SK-N-SH treated with all-trans-retinoic acid at 6 μM for 48 hours (cell line): ENCODE results near the gene TNS1.

ENCODE experiments used
- ATAC-seq: fragments of 200-7000 bp; cut with Tn5 transposase; 3 replicates; pipeline ENCODE4 v1.9.1; 2020; ENCODE audit warnings: mild to moderate bottlenecking, moderate library complexity
- BACH2 ChIP-seq: fragments of 250-450 bp; sonication (Bioruptor Pico); IDR thresholded peaks from 2 replicates; pipeline ENCODE4 v1.9.0; 2021; ENCODE audit warnings: mild to moderate bottlenecking, borderline replicate concordance
- CSDC2 ChIP-seq: fragments of 250-450 bp; sonication (Bioruptor Pico); IDR thresholded peaks from 2 replicates; pipeline ENCODE4 v1.5.0; 2020; ENCODE audit warnings: mild to moderate bottlenecking, moderate library complexity
- ESRRG ChIP-seq: fragments of 250-450 bp; sonication (Bioruptor Pico); IDR thresholded peaks from 2 replicates; pipeline ENCODE4 v1.6.1; 2021; ENCODE audit warnings: mild to moderate bottlenecking
- ISL1 ChIP-seq: fragments of 250-450 bp; sonication (Bioruptor Pico); IDR thresholded peaks from 2 replicates; pipeline ENCODE4 v2.1.2; 2022; ENCODE audit warnings: mild to moderate bottlenecking, moderate library complexity
- OSR1 ChIP-seq: fragments of 250-450 bp; sonication (Bioruptor Pico); IDR thresholded peaks from 2 replicates; pipeline ENCODE4 v1.8.0; 2022; ENCODE audit warnings: moderate library complexity, mild to moderate bottlenecking, inconsistent platforms
- PATZ1 ChIP-seq: fragments of 250-450 bp; sonication (Bioruptor Pico); IDR thresholded peaks from 2 replicates; pipeline ENCODE4 v1.8.0; 2020; ENCODE audit warnings: mild to moderate bottlenecking, moderate library complexity, borderline replicate concordance
- POU6F1 ChIP-seq: fragments of 250-450 bp; sonication (Bioruptor Pico); IDR thresholded peaks from 2 replicates; pipeline ENCODE4 v1.8.0; 2021; ENCODE audit warnings: low read depth, mild to moderate bottlenecking, moderate library complexity, borderline replicate concordance
- PPARA ChIP-seq: fragments of 250-450 bp; sonication (Bioruptor Pico); IDR thresholded peaks from 2 replicates; pipeline ENCODE4 v1.5.0; 2020; ENCODE audit warnings: mild to moderate bottlenecking, borderline replicate concordance
- RARB ChIP-seq: fragments of 250-450 bp; sonication (Bioruptor Pico); IDR thresholded peaks from 2 replicates; pipeline ENCODE4 v1.8.0; 2021; ENCODE audit warnings: mild to moderate bottlenecking, moderate library complexity
- SNAI2 ChIP-seq: fragments of 250-450 bp; sonication (Bioruptor Pico); IDR thresholded peaks from 2 replicates; pipeline ENCODE4 v1.5.0; 2020; ENCODE audit warnings: mild to moderate bottlenecking, moderate library complexity
- TCF4 ChIP-seq: fragments of 250-450 bp; sonication (Bioruptor Pico); IDR thresholded peaks from 2 replicates; pipeline ENCODE4 v1.8.0; 2021; ENCODE audit warnings: mild to moderate bottlenecking, moderate library complexity, borderline replicate concordance
- TOX ChIP-seq: fragments of 250-450 bp; sonication (Bioruptor Pico); IDR thresholded peaks from 2 replicates; pipeline ENCODE4 v1.8.0; 2021; ENCODE audit warnings: mild to moderate bottlenecking, moderate library complexity, borderline replicate concordance
- ZC3H10 ChIP-seq: fragments of 250-450 bp; sonication (Bioruptor Pico); IDR thresholded peaks from 2 replicates; pipeline ENCODE4 v1.5.1; 2021; ENCODE audit warnings: mild to moderate bottlenecking, moderate library complexity
- ZFP30 ChIP-seq: fragments of 450-650 bp; formaldehyde crosslinking; IDR thresholded peaks from 2 replicates; pipeline ENCODE4 v1.5.0; 2022; ENCODE audit warnings: mild to moderate bottlenecking, moderate library complexity
- ZNF565 ChIP-seq: fragments of 450-650 bp; formaldehyde crosslinking; conservative IDR thresholded peaks from 2 replicates; pipeline ENCODE4 v1.5.0; 2020; ENCODE audit warnings: low read depth, mild to moderate bottlenecking, moderate library complexity
- ZNF70 ChIP-seq: fragments of 450-650 bp; formaldehyde crosslinking; IDR thresholded peaks from 2 replicates; pipeline ENCODE4 v1.5.0; 2020; ENCODE audit warnings: mild to moderate bottlenecking, moderate library complexity
- ZNF8 ChIP-seq: fragments of 450-650 bp; formaldehyde crosslinking; IDR thresholded peaks from 2 replicates; pipeline ENCODE4 v1.5.0; 2020; ENCODE audit warnings: mild to moderate bottlenecking, moderate library complexity
- TF ChIP-seq, protein P1 (sequence below): fragments of 250-450 bp; sonication (Bioruptor Pico); IDR thresholded peaks from 2 replicates; pipeline ENCODE4 v1.5.0; 2020; ENCODE audit warnings: mild to moderate bottlenecking, moderate library complexity
- TF ChIP-seq, protein P2 (sequence below): fragments of 250-450 bp; sonication (Bioruptor Pico); IDR thresholded peaks from 2 replicates; pipeline ENCODE4 v1.5.1; 2021; ENCODE audit warnings: mild to moderate bottlenecking, moderate library complexity

Gene TNS1

DNA sequence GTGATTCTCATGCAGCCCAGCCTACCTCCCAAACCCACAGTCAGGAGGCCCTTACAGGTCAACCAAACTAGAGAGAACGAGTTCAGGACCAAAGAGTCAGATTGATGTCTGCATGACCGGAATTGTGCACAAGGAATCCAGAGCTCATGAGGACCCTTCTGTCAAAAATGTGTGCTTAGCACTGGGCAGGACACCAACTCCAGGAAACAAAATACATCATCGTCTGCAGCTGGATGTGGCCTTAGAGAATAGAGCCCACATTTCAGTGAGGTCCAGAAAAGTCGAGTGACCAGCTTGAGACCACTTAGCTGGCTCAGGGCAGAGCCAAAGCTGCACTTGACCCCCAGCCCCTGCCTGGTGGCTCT, 3.2 kb downstream of the TNS1 start (continued):
- TF ChIP-seq, protein P1, sequence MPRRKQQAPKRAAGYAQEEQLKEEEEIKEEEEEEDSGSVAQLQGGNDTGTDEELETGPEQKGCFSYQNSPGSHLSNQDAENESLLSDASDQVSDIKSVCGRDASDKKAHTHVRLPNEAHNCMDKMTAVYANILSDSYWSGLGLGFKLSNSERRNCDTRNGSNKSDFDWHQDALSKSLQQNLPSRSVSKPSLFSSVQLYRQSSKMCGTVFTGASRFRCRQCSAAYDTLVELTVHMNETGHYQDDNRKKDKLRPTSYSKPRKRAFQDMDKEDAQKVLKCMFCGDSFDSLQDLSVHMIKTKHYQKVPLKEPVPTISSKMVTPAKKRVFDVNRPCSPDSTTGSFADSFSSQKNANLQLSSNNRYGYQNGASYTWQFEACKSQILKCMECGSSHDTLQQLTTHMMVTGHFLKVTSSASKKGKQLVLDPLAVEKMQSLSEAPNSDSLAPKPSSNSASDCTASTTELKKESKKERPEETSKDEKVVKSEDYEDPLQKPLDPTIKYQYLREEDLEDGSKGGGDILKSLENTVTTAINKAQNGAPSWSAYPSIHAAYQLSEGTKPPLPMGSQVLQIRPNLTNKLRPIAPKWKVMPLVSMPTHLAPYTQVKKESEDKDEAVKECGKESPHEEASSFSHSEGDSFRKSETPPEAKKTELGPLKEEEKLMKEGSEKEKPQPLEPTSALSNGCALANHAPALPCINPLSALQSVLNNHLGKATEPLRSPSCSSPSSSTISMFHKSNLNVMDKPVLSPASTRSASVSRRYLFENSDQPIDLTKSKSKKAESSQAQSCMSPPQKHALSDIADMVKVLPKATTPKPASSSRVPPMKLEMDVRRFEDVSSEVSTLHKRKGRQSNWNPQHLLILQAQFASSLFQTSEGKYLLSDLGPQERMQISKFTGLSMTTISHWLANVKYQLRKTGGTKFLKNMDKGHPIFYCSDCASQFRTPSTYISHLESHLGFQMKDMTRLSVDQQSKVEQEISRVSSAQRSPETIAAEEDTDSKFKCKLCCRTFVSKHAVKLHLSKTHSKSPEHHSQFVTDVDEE (CRISPR knock-in tag) = no peak
- TF ChIP-seq ZNF8 = no peak
- TF ChIP-seq, protein P2, sequence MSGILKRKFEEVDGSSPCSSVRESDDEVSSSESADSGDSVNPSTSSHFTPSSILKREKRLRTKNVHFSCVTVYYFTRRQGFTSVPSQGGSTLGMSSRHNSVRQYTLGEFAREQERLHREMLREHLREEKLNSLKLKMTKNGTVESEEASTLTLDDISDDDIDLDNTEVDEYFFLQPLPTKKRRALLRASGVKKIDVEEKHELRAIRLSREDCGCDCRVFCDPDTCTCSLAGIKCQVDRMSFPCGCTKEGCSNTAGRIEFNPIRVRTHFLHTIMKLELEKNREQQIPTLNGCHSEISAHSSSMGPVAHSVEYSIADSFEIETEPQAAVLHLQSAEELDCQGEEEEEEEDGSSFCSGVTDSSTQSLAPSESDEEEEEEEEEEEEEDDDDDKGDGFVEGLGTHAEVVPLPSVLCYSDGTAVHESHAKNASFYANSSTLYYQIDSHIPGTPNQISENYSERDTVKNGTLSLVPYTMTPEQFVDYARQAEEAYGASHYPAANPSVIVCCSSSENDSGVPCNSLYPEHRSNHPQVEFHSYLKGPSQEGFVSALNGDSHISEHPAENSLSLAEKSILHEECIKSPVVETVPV = no peak
- no peak for TF ChIP-seq TOX (CRISPR knock-in tag)
- no peak for TF ChIP-seq ESRRG (CRISPR knock-in tag)

- no peak for ATAC-seq
- no peak for TF ChIP-seq RARB (CRISPR knock-in tag)
- TF ChIP-seq, protein P1 (CRISPR knock-in tag) = no peak
- no peak for TF ChIP-seq PATZ1 (CRISPR knock-in tag)
- no peak for TF ChIP-seq SNAI2 (CRISPR knock-in tag)
- TF ChIP-seq TCF4 (CRISPR knock-in tag) = no peak
- no peak for TF ChIP-seq OSR1 (CRISPR knock-in tag)
- TF ChIP-seq TOX (CRISPR knock-in tag) = no peak
- TF ChIP-seq ZNF565 = no peak
- no peak for TF ChIP-seq PPARA (CRISPR knock-in tag)
- no peak for TF ChIP-seq ISL1 (CRISPR knock-in tag)
- TF ChIP-seq POU6F1 (CRISPR knock-in tag) = no peak
- no peak for TF ChIP-seq ZFP30 (CRISPR knock-in tag)
- no peak for TF ChIP-seq CSDC2
- no peak for TF ChIP-seq ESRRG (CRISPR knock-in tag)
- TF ChIP-seq ZNF70 (CRISPR knock-in tag) = no peak
- no peak for TF ChIP-seq ZC3H10 (CRISPR knock-in tag)
- TF ChIP-seq ZNF8 = no peak
- TF ChIP-seq, protein P2 = no peak
- TF ChIP-seq BACH2 (CRISPR knock-in tag) = no peak
Observed at GRCh38 chr2:217998926-217999594, 3.7 kb downstream of the TNS1 start.
